GM20431 (cell line): ENCODE data around the gene CHST8.

Experiments
- in situ Hi-C: fragments of 300-500 bp; cut with MseI, MboI; formaldehyde crosslinking; loops from one replicate; pipeline ENCODE4 v1.15.0; 2020; ENCODE audit warnings: low sequenced_read_pairs; ENCODE audit not compliant: unreplicated experiment

CHST8 gene

DNA sequence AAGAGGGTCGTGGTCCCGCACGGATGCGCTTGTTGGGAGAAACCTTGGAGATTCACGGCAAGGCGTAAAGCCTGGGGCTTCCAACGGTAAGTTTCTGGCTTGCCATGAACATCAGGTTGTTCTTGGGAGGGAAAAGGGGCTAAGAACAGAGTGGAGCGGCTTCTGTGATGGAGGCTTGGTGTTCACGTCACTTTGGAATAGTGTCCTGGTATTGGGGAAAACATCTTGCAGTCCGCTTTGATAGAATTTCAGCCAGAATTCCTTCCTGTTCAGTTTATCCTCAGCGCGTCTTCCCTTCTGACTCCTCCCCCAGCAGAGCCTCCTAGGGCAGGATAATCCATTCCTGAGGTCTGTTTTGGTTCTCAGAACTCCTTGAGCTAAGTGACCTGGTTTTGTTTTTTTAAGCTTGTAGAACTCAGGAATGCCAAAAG is 176.9 kb downstream of the CHST8 start:
- in situ Hi-C loops, result loop anchor here (25.0 kb wide), 1 partner anchor 289 kb away; no protein-coding TSS in a partner anchor

DNA sequence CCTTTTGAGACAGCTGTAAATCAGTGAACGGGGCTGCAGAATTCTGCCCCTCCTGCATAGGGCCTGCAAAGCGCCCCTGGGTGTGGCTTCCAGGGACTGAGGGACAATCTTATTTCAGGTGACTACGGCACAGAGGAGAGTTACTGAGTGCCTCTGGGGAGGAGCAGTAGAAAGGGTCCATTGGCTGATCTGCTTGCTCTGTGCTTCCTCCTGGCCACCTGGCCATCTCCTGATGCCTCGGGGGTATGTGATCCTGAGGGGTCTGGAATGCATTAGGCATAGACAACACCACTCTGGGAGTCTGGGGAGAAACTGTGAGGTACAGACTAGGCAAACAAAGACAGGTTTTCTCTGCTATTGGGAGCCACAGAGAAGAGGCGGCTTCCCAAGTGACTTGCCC is 177.7 kb downstream of the CHST8 start:
- in situ Hi-C loops, result loop anchor here (25.0 kb wide), 1 partner anchor 288 kb away; no protein-coding TSS in a partner anchor

DNA sequence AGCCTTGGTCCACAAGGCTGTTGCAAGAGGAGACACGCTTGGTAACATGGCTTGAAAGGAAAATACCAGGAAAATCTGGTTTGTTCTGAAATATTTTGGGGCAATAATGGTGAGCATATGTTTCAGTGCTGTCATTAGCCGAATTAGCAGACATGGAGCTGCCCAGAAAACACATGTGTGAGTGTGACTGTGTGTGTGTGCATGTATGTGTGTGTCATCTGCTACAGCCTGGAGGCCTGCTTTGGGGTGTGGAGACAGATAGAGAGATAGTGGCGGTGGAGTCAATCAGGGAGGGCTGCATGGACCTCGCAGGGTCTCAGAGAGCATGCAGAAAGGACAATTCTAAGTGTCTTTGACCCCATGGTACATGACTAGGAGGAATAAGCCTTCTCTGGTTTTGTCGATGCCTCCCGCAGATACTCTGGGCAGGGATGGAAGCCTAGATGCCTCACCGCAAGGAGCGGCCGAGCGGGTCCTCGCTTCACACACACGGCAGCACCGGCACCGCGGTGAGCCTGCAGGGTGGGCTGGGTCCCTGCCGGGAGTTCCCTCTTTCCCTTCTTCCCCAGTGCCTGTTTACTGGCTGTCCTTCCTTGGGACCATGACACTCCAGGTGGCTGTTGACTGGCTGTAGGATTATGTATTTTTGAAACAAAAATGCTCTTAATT is 178.4 kb downstream of the CHST8 start:
- in situ Hi-C loops, result no loop called here

DNA sequence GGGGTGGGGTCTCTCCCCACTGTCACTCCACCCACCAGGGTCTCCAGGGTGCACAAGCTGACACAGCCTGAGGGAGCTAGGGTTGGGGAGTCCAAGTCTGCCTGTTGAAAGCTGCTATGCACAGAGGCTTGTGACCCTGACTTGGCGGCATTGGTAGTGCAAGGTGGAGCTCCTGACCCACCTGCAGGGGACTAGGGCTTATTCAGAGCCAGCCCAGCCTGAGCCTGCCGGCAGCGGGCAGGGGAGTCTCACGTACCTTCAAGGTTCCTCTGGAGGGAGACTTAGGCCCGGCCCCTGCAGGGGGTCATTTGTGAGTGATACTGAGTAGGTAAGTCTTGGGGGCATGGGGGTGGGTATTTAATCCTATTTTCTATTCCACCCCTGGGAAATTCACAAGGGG is 179.7 kb downstream of the CHST8 start:
- in situ Hi-C loops, result no loop called here

DNA sequence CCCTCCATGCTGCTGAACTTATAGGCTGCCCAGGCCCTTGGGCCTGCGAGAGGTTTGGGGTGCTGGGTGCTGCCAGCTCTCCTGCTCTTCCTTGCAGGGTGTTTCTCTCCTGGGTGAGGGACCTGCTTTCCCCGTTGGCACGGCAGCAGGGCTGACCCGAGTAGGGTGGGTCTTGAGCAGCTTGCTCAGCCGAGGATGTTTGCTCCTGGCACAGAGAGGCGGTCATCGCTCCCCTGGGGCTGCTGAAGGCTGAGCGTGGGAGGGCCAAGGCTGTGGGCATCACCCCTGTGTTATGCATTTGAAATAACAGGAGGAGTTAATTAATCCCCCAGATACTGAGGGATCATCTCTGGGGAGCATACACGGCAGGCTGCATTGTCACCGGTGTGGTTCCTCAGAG is 180.2 kb downstream of the CHST8 start:
- in situ Hi-C loops, result no loop called here

- in situ Hi-C loops, result no loop called here
Observed at GRCh38 chr19:33802801-33803200, 181.0 kb downstream of the CHST8 start.

DNA sequence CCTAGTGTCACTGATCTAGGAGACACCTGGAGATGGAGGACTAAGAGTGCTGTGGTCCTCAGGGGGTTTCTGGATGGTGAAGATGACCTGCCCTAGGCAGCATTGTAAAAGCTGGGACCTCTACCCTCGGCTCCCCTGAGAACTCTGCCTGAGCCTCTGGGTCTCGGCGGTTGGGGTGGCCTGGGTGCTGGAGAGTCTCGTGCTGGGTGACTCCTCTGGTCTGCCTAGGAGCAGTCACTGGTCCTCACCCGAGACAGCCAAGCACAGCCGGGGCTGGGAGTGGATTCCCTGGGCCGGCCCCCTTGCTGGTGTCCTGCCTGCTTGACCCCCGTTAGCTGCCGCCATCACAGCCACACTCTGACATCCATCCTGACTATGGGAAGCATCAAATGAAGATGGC is 181.6 kb downstream of the CHST8 start:
- in situ Hi-C loops, result no loop called here

- in situ Hi-C loops, result no loop called here
Observed at GRCh38 chr19:33804021-33804799, 182.5 kb downstream of the CHST8 start.

DNA sequence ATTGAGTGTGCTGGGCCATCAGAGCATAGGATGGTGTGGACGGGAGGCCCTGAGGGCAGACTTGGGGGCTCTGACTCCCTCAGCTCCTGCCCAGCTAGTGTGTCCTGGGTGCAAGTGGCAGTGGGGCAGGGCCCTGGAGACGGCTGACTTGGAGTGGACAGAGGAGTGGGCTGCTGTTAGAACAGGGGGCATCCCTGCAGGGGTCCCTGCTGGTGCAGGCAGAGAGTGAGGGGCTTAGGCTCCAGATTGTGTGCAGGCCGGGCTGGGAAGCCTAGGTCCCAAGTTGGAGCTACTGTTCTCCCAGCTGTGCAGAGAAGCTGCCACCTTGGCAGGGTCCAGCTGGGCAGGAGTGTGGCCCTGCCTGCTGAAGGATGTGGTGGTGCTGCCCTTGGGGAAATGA is 183.6 kb downstream of the CHST8 start:
- in situ Hi-C loops, result no loop called here

GRCh38 chr19:33805840-33806433 is 184.2 kb downstream of the CHST8 start:
- in situ Hi-C loops, result no loop called here

- in situ Hi-C loops, result no loop called here
Observed at GRCh38 chr19:33806434-33806881, 184.7 kb downstream of the CHST8 start.

DNA sequence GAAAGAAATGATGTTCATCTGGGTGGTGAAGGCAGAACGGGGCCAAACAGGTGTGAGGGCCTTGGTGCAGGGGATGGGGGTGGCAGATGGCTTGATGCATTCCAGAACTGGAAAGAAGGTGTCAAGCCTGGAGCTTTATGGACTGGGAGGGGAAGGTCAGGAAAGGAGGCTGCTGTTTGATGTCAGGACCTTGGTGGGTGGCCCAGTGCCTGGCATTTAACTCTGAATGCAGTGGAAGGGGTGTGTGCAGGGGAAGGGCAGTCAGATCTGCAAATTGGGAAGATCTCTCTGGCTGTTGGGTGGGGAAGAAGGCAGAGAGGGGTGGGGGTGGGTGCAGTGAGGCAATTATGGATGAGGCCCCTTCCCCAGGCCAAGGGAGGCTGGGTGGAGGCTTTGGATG is 186.6 kb downstream of the CHST8 start:
- in situ Hi-C loops, result no loop called here

DNA sequence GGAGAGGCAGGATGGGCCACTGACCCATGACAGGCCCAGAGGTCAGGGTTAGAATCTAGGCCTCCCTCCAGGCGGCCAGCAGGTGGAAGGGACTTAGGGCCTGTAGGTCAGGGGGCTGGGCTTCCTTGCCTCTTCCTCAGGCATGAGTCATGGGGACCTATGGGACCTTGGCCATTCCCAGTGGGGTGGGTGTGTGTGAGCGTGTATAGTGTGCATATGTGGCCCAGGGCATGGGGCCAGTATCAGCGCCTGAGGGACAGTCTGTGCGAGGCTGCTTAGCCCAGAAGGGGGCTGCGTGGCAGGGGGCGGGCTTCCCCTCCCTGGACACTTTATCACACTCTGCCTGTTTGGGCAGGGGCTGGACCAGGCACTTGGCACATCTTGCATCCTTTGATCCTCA is 188.2 kb downstream of the CHST8 start:
- in situ Hi-C loops, result no loop called here

DNA sequence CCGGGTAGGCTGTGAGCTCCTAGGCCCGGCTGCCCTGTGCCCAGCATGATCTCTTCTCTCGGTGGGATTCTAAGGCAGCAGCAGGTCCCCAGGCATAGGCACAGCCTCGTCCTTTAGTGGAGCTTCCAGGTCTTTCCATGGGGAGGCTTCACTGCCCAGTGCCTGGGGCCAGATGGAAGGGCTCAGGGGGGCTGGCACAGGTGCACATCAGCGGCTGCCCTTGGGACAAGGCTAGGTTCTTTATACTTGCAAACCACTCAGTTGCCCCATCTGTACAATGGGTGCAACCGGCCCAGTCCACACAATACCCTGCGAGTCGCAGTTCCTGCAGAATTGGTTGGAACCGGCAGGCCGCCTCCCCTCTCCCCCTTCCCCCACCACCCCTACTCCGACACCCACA is 189.1 kb downstream of the CHST8 start:
- in situ Hi-C loops, result no loop called here

GRCh38 chr19:33811246-33811645 is 189.5 kb downstream of the CHST8 start:
- in situ Hi-C loops, result no loop called here

DNA sequence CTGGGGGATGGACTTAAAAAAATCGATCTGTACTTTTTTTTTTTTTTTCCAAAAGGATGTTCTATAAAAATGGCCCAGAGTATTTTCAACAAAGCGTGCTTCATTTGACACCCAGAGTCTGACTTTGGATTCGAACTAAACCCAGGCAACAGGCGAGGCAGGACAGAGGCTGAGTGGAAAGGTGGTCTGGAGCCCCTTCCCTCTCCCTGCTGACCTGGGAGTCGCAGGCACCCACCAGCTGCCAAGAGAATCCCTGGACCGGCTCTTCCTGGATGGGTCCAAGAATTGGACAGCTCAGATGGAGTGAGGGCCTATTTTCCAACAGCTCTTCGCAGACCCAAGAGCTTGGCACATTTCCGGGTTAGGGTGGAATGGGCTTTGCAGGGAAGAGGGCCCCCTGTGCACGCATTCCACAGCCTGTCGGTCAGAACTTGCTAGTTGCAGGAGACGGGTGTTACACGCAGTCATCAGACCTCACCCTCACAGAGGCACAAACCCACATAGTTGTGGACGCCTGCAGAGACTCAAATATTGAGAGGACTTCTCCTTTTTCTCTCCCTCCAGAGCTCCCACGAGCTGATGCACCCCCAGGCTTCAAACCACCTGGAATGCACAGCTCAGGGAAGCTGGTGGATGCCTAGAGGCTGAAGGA is 190.1 kb downstream of the CHST8 start:
- in situ Hi-C loops, result no loop called here

DNA sequence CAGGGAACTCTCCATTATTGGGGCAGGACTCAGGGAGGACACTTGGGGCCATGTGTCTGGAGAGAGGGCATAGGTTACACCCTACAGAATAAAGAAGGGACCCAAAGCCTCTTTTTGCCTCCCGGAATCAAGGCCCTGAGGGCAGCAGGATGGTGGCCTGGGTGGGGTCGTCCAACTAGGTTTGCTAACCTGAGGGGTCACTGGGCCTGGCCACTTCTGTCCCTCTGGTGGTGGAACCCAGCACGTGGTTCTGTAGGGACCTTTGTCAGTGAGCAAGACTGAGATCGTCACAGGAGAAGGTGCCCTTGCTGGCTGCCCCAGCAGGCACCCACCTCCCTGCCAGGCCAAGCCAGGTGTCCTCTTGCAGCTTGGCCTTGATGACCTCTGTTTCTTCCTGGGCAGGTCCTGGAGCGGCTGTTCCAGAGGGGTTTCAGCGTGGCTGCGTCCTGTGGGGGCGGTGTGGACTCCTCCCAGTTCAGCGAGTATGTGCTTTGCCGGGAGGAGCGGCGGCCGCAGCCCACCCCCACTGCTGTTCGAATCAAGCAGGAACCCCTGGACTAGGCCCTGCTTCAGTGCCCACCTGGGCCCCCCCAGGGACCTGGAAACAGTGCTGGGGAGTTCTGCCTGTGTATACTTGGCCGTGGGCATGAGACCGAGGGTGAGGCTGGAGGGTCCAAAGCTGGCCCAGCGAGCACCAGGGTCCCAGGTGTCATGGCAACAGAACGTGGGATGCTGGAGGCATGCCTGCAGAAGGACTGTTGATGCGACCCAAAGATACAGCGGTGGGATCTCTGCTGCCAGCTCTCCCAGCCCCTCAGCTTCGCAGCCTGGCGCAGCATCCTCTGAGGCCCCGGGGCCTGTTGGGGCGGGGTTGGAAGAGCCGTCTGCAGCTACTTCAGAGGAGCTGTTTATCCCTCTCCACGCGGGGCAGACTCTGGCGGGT is 190.9 kb downstream of the CHST8 start:
- in situ Hi-C loops, result no loop called here

GRCh38 chr19:33813391-33814101 is 191.8 kb downstream of the CHST8 start:
- in situ Hi-C loops, result no loop called here
